Thyroid gland (tissue), 4 donors: ENCODE measurements around the gene XG.

Experiments used
- POLR2A ChIP-seq, 2 donors: fragments of 450-650 bp; IDR thresholded peaks; one replicate each; pipeline ENCODE4 v1.6.1; 2017; ENCODE audit warnings: antibody characterized with exemption in 2 of 2, mild to moderate bottlenecking in 2 of 2, moderate library complexity in 1 of 2
- TF ChIP-seq, protein P1 (sequence below), 6 experiments: fragments of 200-600 bp in 3 of 6; fragments of 450-650 bp in 3 of 6; sonication (generic) in 3 of 6; IDR thresholded peaks; one replicate each; pipeline ENCODE4 v1.5.1; 2016 to 2019; ENCODE audit warnings: antibody characterized with exemption in 6 of 6, mild to moderate bottlenecking in 2 of 6, inconsistent platforms in 1 of 6, moderate library complexity in 1 of 6

- TF ChIP-seq, protein P1, sequence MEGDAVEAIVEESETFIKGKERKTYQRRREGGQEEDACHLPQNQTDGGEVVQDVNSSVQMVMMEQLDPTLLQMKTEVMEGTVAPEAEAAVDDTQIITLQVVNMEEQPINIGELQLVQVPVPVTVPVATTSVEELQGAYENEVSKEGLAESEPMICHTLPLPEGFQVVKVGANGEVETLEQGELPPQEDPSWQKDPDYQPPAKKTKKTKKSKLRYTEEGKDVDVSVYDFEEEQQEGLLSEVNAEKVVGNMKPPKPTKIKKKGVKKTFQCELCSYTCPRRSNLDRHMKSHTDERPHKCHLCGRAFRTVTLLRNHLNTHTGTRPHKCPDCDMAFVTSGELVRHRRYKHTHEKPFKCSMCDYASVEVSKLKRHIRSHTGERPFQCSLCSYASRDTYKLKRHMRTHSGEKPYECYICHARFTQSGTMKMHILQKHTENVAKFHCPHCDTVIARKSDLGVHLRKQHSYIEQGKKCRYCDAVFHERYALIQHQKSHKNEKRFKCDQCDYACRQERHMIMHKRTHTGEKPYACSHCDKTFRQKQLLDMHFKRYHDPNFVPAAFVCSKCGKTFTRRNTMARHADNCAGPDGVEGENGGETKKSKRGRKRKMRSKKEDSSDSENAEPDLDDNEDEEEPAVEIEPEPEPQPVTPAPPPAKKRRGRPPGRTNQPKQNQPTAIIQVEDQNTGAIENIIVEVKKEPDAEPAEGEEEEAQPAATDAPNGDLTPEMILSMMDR (IDR thresholded peaks at IDR 0.05) = no peak
- no peak for TF ChIP-seq POLR2A (IDR thresholded peaks at IDR 0.05)
Measured at GRCh38 chrX:2703991-2704369, 47.9 kb upstream of the XG start.
